HG02840 (cell line): Measurements from ENCODE around the gene RAB11FIP3.

ENCODE experiments used
- ATAC-seq: cut with Tn5 transposase; IDR thresholded peaks from one replicate; pipeline ENCODE4 v1.9.1; 2021; ENCODE audit warnings: mild to moderate bottlenecking, moderate library complexity, moderate number of reproducible peaks; ENCODE audit not compliant: unreplicated experiment, low FRiP score

Gene RAB11FIP3

GRCh38 chr16:561957-562938 is 136.8 kb downstream of the RAB11FIP3 start:
- no peak for ATAC-seq

GRCh38 chr16:563072-563644 is 137.7 kb downstream of the RAB11FIP3 start:
- no peak for ATAC-seq

- no peak for ATAC-seq
These were observed 139.4 kb downstream of the RAB11FIP3 start for GRCh38 chr16:564690-565418.

- ATAC-seq = no peak
These were observed 140.2 kb downstream of the RAB11FIP3 start for GRCh38 chr16:565419-566330.

- peak; percentile 40 for ATAC-seq
These were observed 141.3 kb downstream of the RAB11FIP3 start, which contains the start of gene NHLRC4 for GRCh38 chr16:566475-567372. NHLRC4 (plus strand) TSS chr16:567005; CDS start chr16:568048, 1,043 bp downstream.

GRCh38 chr16:567373-568256 is 142.2 kb downstream of the RAB11FIP3 start:
- ATAC-seq = no peak

GRCh38 chr16:568401-569258 is 143.2 kb downstream of the RAB11FIP3 start:
- ATAC-seq = no peak

GRCh38 chr16:569445-570254 is 144.2 kb downstream of the RAB11FIP3 start, which contains the start of gene PIGQ:
PIGQ (plus strand) TSS chr16:569968; CDS start chr16:574075, 4,107 bp downstream.
- no peak for ATAC-seq
